HG02798 (cell line): Measurements from ENCODE around the gene CST3.
"Not testable (repeated sequence)": the region's sequence is repeated elsewhere in the genome, so short reads cannot be mapped to it uniquely, and the experiment has no call there.

ENCODE experiments used
- ATAC-seq: cut with Tn5 transposase; IDR thresholded peaks from one replicate; pipeline ENCODE4 v1.9.1; 2021; ENCODE audit warnings: mild to moderate bottlenecking; ENCODE audit not compliant: unreplicated experiment, poor library complexity

CST3 gene

DNA sequence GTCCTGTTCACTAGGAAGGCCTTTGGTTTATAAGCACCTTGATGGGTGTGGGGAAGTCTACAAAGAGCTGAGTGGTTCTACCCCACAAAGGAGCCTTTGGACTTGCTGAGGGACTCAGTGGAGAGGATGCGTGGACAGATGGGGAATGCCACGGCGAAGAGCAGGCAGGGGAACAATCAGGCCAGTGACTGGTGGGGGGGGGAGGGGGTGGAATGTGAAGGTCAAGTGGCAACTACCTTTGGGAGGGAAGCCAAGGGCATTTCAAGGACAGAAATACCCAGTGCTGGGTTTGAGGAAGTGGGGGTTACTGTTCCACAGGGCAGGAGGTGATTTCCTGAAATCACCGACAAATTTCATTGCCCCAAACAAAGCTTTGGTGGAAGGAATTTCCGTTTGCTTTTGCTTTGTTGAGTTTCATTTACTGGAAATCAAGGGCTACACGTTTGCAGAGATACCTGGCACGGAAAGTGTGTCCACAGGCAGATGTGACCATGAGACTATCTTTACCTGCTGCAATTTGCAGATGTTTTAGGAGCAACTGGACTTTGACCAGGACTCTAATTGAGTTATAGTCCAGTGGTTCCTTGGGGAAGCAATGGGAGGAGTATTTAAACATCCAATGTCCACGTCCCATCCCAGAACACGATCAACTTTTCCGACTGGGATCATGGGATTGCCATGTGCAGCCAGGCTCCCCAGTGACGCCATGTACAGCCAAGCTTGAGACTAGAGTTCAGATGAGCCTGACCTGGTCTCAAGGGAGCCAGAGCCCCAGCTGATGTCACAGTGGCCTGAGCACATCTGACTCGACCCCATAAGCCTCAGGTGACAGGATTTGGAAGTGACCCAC, 8.0 kb downstream of the CST3 start:
- no peak for ATAC-seq

DNA sequence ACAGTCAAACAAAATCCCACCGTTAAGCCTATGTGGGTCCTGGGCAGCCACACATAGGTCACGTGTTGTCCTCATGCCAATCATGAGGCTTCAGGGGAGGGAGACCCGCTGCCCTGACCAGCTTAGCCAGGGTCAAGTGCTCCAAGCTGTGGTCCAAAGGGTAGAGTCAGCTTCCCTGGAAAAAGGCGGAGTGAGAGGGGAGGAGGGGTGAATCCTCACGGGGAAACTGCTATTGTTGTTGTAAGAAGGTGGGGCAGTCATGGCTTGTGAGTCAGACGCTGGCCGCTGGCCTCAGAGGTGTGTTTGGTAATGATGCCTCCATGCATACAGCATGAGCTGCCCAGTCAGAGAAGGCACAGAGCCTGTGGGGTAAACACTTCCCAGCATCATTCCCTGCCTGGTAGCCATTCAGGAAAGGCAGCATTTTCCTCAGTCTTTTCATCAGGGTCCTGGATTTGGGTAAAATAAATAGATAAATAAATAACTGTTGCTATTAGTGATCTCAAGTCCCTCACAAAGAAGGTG, 8.7 kb downstream of the CST3 start:
- no peak for ATAC-seq

DNA sequence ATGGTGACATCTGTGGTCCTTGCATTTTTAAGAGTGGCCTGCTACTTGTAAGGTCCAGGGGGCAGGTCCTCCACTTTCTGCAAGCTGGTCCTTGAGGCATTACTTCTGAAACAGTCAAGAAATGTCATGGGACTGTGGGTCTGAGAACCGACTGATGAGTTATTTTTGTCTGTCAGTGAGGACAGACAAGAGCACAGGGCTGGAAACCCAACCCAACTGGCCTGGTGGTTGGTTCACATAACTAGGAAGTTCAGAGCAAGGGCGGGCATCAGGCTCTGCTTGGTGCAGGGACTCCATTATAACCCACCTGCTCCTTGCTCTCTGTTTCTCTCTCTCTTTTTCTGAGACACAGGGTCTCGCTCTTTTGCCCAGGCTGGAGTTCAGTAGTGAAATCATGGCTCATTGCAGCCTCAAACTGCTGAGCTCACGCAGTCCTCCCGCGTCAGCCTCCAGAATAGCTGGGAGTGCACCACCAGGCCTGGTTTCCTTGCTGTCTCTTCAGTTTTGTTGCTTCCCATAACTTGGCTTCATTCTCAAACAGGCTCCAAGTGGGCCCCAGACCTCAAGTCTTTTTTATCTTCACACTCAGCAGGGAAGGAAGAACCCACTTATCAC, 9.2 kb downstream of the CST3 start:
- ATAC-seq = no peak

DNA sequence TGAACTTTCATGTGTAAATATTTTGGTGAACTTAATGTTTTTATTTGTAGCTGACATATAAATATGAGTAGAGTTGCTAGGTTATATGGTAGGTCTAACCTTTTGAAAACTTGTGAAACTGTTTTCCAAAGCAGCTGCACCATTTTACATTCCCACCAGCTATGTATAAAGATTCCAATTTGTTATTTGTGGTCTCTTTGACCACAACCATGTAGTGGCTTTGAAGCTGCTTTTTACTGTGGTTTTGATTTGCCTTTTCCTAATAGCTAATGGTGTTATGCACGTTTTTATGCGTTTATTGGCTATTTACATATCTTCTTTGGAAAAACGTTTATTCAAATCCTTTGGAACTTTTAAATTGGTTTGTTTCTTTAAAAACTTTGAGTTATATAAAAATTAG, 10.3 kb downstream of the CST3 start:
- no peak for ATAC-seq

DNA sequence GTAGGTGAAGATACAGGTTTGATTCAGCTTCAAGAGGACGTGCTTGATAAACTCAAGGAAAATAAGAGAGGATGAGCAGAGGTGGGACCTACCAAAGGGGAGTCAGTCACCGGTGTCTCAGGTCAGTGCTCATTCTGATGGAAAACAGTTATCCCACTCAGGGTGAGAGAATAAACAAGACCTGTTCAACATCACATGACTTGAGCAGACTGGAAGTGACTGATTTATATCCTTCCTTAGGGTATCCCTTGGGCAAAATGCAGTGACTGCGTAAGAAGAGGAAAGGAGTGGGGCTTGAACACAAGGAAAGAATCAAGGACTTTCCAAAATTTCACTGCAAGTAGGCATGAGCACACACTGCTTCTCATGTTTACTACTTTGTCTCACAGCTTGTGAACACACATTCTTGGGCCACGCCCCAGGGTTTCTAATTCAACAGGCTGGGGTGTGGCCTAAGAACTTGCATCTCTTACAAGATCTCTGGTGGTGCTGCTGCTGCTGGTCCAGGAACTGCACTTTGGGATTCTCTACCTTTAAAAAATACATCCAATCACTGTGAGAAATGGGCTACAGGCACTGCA, 11.6 kb downstream of the CST3 start:
- ATAC-seq = no peak

DNA sequence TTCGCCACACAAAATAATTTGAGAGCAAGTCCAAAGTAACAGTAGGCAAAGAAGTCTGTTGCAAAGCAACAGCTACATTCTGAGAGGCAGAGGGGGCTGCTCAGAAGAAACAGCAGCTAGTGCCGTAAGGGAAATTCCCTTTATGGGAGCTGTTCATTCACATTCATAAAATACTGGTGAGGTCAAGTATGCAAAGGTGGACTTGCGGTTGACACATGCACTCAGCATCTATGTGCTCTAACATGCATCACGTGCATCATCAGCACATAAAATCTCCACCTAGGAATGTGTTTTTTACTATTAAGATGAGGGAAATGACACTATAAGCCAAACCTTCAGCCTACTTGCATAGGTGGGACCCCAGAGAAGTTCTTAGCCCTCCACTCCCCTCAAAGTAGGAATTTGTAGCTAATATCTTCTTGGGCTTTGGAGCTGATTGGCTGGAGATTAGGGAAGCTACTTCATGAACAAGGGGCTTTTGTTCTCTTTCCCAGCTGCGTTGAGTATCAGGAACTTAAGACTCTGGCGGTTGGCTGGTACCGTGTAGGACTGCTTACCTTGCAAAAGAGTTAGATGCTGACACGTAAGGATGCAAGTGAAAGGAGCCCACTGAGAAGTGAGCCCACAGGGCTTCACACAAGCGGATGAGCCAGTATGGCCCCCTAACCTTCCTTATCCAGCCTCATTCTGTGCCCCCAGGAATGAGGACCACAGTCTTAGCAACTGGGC, 12.4 kb downstream of the CST3 start:
- ATAC-seq = peak; percentile 71

DNA sequence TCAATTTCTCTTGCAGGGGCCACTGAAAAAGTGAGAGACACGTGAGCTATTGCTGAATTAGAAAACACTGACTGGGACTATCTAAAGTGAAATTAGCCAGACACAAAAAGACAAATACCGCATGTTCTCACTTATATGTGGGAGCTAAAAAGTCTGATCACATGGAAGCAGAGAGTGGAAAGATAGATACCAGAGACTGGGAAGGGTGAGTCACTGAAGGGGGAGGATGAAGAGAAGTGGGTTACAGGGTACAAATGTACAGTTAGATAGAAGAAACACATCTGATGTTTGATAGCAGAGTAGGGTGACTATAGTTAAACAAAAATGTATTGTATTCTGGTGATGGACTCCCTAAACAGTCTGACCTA, 13.4 kb downstream of the CST3 start:
- no peak for ATAC-seq

DNA sequence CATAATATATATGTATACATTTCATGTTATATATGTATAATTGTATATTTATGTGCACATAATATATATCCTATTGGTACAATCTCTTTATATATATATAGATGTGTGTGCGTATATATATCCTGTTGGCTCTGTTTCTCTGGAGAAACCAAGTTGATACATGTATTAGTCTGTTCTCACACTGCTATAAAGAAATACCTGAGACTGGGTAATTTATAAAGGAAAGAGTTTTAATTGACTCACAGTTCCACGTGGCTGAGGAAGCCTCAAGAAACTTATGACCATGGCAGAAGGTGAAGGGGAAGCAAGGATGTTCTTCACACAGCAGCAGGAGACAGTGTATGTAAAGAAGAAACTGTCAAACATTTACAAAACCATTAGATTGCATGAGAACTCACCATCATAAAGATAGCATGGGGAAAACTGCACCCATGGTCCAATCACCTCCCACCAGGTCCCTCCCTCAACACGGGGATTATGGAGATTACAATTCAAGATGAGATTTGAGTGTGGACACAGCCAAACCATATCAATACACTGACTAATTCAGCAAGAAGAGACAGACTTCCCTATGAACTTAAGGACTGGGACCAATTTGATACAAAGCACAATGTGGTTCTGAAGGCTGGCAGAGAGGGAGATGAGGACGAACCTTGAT, 14.0 kb downstream of the CST3 start:
- ATAC-seq = no peak

DNA sequence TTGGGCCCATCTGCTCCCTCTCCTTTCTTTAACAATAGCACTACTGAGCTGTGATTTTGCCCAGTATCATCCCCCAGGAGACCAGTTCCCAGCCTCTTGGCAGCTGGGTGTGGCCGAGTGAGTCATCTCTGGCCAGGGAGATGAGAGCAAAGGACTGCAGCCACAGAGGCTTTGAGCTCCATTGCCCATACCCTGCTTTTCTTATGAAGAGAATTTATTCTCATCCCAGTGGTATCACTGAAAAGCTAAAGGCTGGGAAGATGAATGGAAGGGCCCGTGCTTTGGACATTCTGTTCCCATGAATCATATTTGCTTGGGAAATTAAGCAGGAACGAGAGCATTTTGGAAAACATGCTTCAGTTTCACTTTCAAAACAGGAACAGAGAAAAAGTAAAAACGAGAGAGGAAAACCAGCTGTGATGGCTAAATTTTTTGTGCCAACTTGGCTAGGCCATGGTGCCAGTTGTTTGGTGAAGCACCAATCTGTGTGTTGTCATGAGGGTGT, 14.9 kb downstream of the CST3 start:
- ATAC-seq = peak; percentile 62

DNA sequence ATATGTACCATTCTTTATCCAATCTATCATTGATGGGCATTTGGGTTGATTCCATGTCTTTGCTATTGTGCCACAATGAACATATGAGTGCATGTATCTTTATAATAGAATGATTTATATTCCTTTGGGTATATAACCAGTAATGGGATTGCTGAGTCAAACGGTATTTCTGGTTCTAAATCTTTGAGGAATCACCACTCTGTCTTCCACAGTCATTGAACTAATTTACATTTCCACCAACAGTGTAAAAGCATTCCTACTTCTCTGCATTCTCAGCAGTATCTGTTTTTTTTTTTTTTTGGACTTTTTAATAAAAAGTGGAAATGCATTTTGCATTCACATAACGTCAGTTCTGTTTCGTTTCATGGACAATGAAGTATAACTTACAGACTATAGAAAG, 15.4 kb downstream of the CST3 start:
- ATAC-seq = not testable (repeated sequence)

DNA sequence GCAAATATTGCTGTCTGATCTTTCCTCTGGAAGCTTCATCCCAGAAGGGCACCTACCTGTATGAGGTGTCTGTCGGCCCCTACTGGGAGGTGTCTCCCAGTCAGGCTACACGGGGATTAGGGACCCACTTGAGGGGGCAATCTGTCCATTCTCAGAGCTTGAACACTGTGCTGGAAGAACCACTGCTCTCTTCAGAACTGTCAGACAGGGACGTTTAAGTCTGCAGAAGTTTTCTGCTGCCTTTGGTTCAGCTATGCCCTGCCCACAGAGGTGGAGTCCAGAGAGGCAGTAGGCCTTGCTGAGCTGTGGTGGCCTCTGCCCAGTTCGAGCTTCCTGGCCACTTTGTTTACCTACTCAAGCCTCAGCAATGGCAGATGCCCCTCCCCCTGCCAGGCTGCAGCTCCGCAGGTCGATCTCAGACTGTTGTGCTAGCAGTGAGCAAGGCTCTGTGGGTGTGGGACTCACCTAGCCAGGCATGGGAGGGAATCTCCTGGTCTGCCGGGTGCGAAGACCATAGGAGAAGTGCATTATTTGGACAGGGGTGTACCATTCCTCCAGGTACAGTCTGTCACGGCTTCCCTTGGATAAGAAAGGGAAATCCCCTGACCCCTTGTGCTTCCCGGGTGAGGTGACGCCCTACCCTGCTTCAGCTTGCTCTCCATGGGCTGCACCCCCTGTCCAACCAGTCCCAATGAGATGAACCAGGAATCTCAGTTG, 16.9 kb downstream of the CST3 start:
- ATAC-seq = not testable (repeated sequence)

DNA sequence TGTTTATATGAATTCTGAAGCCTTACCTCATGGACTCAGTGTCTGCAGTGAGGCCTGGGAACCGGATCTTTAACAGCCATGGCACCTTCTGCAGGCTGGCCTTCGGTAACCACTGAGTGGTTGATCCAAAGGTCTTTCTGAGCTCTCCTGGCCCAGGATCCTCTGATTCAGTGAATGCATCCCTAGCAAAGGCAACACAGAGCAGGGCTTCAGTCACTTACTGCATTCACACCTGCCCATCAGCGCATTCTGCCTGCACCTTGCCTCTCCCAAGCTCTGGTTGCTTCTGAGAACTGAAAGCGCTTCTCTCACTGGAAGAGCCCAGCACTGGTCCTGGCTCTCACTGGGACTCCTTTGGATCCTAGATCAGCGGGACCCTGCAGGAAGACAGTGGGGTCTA, 23.6 kb downstream of the CST3 start:
- no peak for ATAC-seq

DNA sequence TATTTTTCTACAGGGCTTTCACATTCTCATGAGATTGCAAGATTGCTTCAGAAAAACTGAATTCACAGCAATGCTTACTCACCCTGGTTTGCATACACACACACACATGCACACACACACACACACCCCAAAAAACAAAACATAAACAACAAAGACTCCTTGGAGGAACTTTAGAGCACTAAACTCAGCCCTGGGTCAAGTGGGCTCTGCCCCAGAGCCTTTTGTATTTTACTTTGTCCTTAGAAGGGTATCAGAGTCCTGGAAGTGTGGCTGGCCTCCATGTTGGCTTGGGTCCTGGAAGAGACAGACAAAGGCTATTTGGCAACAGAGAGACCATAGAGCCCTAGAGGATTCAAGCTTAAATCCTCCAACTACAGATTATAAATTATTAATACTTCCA, 24.1 kb downstream of the CST3 start:
- no peak for ATAC-seq

DNA sequence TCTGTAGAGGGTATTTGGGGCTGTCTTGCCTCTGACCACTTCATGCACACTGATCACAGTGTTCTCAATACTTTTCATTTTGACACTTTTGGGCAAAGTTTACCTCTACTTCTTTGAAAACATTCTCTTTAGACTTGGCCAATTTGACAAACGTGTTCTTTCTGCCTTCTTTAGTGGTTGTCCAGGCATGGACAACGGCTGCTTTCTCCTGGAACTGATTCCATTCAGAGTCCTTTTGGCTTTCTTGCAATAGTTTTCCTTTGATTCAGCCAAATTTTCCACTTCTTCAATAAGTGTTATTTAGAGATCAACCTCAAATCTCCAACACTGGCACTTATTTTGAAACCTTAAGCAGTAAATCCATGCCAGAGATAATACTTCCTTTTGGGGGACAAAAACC, 25.4 kb downstream of the CST3 start:
- ATAC-seq = no peak

DNA sequence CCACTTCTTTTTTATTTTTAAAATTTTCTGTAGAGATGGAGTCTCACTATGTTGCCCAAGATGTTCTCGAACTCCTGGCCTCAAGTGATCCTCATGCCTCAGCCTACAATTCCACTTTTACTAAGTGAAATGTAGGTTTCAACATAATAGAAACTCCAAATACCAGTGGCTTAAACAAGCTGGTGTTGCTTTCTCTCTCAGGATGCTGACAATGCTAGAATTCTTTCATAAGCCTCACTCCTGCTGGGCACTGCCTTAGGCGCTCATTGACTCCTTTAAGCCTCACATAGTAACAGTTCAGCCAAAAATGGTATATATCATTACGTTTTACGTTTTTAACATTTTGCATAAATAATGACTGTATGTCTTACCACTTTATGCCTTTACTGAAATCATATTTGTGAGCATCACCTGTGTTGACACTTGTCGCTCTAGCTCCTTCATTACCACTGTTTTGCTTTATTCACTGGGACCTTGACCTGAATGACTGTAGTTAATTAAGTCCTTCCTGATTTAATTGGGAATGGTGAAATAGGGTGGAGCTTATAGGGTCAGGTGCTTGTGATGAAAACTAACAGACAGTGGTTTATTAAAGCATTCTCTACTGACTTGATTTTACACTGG, 28.2 kb downstream of the CST3 start:
- no peak for ATAC-seq

DNA sequence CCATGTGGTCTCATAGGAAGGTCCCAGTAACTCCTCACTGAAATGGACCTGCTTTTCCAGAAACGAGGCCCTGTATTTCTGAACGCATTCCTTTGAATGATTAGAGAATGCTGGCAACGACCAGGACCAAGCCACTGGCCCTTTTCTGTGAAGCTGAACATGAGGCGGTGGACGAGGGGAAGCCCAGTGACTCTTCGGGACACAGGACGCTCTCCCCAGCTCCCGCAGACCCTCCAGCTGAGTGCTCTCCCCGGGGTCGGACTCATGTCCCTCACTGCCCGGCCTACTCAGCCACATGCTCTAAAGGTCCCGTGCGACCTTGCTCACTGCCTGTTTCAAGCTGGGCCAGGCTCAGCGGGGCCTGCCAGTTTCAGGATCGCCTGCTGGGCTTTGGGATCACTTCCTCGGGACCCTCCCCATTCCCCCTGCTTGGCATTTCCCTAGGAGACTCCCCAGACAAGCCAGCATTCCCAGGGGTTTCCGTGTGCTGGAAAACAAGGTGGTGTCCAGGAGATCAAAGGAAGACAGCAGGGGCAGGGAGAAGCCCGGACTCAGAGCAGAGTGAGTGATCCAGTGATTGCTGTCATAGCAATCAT, 29.4 kb downstream of the CST3 start:
- ATAC-seq = no peak

DNA sequence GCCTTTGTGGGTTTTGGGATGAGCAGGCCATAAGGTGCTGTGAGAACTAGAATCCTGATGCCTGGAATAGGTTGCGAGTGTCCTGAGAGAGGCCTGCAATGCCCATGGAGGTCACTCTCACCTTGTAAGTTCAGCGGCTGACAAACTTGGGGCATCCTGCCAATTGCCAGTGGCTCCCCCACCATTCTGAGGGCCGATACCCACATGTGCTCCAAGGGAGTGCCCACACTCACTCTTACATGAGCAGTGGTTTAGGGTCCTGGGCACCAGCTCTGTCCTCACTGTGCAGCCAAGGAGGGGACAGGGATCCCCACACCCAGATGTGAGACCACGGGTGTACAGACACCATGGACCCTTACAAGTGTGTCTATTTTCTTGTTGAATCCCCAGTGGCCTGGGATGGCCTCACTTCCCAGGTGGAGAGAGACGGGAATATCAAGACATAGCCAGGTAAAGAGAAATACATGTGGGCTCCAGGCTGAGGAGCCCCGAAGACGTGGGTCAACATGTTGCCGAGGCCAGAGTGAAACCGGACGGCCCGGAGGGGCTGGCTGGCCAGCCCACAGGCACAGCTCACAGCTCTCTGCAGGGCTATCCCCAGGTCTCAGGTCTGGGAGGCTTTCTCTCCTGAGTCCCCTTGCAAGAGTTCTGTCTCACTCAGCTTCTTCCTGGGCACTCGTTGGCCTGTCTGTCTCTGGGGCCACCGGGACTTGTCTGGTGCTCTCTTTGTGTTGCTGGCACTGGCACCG, 30.1 kb downstream of the CST3 start:
- ATAC-seq = no peak

DNA sequence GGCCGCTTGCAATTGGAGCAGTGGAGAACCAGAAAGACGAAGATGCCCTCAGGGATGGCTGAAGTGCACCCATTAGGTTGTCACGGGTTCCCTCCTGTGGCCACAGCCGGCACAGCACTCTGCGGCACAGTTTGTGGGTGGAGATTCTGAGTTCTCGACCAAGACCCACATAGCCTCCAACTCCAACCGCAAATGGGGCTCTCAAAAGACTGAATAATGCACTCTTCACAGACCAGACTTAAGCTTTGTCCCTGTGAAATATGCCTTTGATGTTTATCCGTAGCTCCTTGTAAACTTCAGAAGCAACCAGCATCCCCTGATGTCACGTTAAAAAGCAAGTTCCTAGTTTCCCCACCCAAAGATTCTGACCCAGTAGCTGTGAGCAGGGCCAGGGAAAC, 31.1 kb downstream of the CST3 start:
- peak; percentile 93 for ATAC-seq
